IPS-18c (cell line): Measurements from ENCODE around the gene RCAN2.
"Not testable (repeated sequence)": the region's sequence is repeated elsewhere in the genome, so short reads cannot be mapped to it uniquely, and the experiment has no call there.

ENCODE experiments used
- H3K4me3 ChIP-seq: 2 replicates; pipeline ENCODE4 v1.7.0; 2013; ENCODE audit warnings: low read depth, mild to moderate bottlenecking, low read length, moderate library complexity; ENCODE audit not compliant: insufficient read depth
- H3K9me3 ChIP-seq: one replicate; pipeline ENCODE4 v1.6.1; 2013; ENCODE audit warnings: mild to moderate bottlenecking, low read length, moderate library complexity; ENCODE audit not compliant: control insufficient read depth, insufficient read depth

RCAN2 gene

DNA sequence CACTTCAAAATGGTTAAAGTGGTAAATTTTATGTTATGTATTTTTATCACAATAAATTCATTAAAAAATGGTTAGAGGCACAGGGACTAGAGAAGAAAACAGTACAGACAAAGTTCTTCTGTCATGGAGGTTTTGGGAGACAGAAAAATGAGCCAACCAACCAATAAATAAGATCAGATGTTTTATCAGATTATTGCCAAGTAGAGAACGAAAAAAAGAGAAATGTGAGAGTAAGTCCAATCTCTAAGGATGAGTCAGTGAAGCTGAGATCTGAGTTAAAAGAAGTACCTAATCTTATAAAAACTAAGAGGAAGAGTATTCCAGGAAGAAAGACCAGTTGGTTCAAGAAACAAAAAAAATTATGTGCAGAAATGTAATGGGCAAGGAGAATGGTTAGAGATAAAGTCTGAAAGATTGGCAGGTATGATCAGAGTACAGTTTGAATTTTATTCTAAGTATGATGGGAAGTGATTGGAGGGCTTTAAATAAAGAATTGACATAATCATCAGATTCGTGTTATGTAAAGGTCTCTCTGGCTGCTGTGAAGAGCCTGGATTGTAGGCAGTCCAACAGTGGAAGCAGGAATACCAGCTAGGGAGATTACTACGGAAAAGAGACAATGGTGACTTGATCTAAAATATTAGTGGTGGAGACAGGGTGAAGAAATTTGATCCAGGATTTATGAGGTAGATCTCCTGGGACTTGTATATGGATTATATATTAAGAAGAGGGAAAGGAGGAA is 79.6 kb downstream of the RCAN2 start:
- Histone ChIP-seq H3K9me3 (no peaks in the 10 kb centered on the region), H3K4me3 (no peak overlapping the region)

DNA sequence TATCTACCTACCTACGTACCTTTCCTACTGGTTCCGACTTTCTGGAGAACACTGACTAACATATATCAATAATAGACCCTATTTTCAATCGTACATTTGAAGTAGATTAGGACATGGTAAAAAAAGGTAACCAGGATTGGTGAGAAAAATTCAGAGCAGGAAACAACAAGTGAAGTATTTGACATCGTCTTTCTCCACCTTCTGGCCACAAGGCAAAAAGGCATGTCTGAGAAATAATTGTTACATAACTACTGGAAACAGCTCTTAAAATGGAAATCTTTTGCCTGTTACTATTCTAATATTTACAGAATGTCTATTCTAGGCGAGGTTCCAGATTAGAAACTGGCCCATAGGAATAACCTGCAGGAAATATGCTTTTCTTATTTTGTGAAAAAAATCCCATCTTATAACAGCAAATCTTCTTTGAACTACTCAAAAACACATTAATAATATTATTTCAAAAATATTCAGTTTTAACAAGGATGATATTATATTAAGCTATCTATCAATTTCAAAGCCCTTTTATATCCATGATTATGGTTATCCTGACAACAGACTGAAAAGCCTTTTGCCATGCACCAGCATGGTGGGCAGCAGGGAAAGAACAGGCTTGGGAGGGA is 80.8 kb downstream of the RCAN2 start:
- H3K4me3 ChIP-seq, result no peak overlapping the region
- H3K9me3 ChIP-seq, result no peaks in the 10 kb centered on the region

DNA sequence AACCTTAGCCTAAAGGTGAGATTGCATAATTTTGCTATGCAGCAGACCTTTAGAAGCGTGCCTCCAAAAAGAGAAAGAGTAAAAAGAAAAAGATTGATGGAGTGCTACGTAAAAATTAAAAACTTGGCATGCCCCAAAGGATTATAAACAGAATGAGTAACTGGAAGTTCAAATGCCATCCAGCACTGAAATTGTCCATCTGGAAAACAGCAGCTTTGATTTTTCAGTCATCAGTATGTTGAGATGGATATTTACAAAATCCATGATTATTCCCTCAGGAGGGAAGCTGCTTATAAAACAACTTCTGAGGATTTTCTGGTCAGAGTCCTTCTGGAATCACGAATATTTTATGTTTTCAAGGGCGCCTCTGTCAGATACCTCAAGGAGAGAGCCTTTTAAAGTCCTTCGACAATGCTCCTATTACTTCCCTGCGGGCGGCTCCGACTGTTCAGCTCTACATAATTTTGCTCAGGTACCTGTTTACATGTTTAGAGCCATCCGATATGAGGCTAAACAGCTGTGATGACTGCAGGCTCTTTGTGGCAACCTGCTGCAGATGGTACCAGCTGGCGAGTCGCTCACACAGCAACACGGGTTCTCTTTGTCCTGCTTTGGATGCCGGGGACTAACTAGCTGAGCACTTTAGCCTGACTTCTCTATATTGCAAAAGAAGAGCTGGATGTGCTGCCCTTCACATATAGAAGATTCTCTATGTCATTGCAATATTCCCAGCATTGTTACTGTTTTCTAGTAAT is 83.3 kb downstream of the RCAN2 start:
- H3K4me3 ChIP-seq, result no peak overlapping the region
- no peaks in the 10 kb centered on the region for H3K9me3 ChIP-seq

DNA sequence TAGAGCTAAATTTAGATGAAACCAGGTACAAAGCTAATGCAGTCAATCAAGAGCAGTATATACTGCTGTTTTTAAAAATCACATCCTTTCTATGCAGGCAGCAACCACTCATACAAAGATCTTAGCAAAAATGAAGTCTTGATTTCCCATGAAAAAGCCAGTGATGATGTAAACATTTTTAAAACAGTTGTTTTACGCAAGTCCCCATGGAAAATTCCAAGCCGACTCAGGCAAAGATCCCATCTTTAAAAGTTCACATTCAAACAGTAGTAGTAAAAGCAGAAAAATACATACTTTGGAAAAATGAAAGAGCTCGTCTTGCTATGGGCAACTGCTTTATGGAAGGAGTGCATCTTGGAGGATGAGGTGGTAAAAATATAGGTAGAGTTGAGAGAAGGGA is 84.0 kb downstream of the RCAN2 start:
- H3K4me3 ChIP-seq, result no peak overlapping the region
- H3K9me3 ChIP-seq, result no peaks in the 10 kb centered on the region

DNA sequence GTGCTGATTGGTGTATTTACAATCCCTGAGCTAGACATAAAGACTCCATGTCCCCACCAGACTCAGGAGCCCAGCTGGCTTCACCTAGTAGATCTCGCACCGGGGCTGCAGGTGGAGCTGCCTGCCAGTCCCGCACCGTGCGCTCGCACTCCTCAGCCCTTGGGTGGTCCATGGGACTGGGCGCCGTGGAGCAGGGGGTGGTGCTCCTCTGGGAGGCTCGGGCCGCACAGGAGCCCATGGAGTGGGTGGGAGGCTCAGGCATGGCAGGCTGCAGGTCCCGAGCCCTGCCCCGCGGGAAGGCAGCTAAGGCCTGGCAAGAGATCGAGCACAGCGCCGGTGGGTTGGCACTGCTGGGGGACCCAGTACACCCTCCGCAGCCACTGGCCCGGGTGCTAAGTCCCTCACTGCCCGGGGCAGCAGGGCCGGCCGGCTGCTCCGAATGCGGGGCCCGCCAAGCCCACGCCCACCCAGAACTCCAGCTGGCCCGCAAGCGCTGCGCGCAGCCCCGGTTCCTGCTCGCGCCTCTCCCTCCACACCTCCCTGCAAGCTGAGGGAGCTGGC is 85.5 kb downstream of the RCAN2 start:
- not testable (repeated sequence) for H3K4me3 ChIP-seq, H3K9me3 ChIP-seq

DNA sequence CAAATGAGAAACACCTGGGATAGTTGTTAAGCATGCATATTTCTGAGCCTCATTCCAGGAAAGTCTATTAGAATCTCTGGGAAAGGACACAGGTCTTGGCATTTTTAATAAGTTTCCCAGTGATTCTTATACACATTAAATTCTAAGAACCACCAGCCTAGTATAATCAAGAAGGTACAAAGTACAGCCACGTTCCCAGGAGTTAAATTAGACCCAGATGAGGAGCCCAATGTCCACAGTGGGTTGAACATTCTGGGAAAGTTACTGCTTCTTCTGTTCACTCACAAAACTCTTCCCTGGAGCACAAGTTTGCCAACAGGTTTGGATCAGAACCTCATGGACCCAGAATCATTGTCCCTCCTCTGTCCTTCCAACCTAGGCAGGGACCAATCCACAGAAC is 90.4 kb downstream of the RCAN2 start:
- no peak overlapping the region for H3K4me3 ChIP-seq

DNA sequence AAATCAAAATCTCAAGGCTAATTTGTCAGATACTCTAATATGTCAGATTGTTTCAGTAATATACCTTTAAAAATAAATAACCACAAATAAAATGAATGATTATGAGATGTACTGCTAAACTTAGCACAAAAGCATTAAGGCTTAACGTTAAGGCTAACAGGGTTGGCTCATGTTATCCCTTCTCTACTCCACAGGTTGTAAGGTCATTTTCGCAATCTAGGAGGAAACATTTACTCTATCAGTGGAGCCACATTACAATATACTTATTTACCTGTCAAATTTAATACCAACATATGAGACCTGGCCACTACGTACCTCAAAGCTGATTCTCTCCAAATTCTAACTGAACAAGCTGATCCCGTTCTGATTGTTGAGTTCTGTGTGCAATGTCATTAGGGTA is 95.7 kb downstream of the RCAN2 start:
- Histone ChIP-seq H3K9me3 (no peaks in the 10 kb centered on the region), H3K4me3 (no peak overlapping the region)

More for the DNA sequence above, 90.4 kb downstream of the RCAN2 start:
- no peaks in the 10 kb centered on the region for H3K9me3 ChIP-seq

DNA sequence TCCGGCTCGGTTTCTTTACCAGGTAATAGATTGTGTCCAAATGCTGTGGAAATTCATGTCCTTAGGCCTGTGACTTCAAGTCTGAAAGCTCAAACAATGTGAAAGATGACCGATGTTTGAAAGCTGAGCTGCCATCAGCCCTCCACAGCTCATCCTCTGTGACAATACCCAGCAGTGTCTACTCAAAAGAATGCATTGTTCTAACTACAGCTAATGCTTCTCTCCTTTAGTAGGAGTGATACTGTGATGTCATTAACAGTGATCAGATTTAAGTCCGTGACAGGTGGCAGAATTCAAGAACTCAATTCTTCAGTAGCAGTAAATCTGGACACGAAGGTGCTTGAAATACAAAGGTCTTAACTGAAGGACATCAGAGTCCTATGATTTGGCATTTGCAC is 97.3 kb downstream of the RCAN2 start:
- no peaks in the 10 kb centered on the region for H3K9me3 ChIP-seq
- H3K4me3 ChIP-seq, result no peak overlapping the region

DNA sequence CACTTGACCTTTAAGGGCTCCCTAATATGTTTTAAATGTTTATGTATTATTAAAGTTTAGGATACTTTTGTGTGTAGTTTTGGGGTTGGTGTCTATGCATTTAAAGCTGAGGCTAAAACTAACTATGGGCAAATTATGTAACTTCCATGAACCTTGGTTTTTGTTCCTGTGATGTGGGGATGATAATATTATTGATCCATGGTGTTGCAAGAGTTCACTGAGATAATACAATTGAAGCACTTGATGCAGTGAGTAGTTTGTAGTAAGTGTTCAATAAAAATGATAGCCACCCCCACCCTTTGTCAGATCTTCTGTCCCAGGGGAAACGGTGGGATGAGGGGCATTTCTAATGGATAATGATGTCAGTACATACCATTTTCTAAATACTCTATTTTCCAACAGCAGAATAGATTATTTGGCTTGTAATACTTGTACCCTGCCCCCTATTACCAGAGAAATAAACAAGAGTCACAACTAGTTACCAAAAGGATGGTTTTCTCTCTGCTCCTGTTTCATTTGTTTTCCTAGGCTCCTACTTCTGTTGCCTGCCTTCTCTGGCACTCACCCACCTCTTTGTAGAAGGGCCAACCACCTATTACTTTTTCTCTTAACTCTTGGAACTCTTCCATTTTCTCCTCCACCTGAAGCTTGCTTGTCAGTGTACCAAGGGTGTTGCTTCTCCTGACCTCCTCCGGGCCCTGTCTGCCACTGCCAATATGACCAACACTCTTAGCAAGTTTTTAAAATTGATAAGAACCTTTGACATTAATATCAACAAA is 97.9 kb downstream of the RCAN2 start:
- no peak overlapping the region for H3K4me3 ChIP-seq
- H3K9me3 ChIP-seq, result no peaks in the 10 kb centered on the region

DNA sequence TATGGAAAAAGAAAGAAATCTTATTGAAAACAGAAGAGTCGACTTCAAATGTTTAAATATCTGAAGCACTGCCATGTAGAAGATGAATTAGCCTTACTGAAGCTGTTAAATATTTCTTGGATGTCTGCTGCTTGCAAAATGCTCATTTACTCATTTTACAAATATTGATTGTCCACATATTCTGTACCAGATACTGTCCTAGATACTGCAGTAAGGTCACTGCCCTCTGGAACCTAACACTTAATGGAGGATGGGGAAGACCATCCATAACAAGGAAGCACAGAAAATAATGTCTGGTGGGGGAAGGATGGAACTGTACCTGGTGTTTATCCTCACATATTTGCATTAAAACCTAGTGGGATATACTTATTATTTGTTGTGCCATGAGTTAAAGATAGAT is 99.0 kb downstream of the RCAN2 start:
- no peak overlapping the region for H3K4me3 ChIP-seq
- H3K9me3 ChIP-seq, result no peaks in the 10 kb centered on the region

DNA sequence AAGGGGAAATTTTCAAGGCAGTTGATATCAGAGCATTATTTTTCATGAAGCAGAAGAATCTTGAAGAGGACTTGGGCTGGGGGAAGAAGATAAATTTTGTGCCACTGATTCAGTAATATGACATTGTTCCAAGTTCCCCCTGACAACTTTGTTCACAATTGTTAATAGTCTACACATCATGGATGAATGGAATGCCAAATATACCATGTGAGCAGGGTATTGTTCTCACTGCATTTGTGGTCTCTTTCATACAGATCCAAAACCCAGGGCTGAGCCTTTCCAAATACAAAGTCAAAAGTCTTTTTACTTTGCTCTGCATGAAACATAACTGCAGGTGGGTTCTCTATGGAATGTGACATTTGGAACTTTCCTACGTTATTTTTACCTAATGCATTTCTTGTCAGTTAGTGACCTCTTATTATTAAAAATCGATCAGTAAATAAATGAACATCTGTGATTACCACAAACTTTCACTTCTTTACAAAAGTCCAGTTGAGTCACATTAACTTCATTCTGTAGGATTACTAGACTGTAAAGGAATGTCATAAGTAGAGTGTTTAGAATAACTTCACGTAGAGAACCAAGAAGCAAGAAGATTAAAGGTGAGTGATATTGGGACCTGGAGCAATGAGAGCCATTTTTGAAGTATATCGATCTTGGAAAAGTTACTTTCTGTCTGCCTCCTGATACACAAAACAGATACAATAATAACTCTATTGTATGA is 100.9 kb downstream of the RCAN2 start:
- no peak overlapping the region for H3K4me3 ChIP-seq
- no peaks in the 10 kb centered on the region for H3K9me3 ChIP-seq

DNA sequence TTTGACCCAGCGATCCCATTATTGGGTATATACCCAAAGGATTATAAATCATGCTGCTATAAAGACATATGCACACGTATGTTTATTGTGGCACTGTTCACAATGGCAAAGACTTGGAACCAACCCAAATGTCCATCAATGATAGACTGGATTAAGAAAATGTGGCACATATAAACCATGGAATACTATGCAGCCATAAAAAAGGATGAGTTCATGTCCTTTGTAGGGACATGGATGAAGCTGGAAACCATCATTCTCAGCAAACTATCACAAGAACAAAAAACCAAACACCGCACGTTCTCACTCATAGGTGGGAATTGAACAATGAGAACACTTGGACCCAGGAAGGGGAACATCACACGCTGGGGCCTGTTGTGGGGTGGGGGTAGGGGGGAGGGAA is 103.5 kb downstream of the RCAN2 start:
- H3K4me3 ChIP-seq, H3K9me3 ChIP-seq: not testable (repeated sequence)

DNA sequence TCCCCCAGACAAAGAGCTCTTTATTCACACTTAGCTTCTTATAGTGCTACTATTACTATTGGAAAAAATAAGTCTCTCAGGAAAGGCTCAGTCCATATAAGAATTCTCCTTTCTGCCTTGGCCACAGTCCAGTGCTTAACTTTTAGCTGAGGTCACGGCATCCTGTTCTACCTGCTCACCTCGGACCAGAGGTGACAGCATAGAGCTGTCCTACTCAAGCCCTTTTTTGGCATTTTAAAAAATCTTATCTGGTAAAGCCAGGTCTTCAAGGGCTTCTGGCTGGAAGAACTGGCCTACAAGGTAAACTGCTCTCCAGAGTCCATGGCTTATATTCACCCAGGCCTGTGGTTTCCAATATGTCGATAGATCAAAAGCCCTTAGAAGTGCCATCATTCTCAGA is 109.7 kb downstream of the RCAN2 start:
- H3K4me3 ChIP-seq, result no peak overlapping the region

DNA sequence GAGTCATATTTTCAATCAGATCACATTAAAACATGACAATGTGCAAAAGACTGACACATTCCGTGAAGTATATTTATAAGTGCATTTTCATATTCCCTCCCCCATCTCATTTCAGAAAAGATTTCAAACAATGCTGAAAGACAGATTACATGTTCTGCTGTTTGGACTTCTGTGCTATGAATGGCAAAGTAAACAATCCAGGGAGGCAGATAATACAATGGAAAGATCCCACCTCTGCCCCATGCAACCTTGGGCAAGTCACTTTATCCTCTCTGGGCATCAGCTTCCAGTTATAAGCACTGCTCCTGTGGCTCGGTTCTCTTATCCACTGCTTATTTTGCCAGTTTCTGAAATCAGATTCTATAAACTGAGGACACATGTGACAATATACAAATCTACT is 110.2 kb downstream of the RCAN2 start:
- no peaks in the 10 kb centered on the region for H3K9me3 ChIP-seq
- no peak overlapping the region for H3K4me3 ChIP-seq

More for the DNA sequence above, 109.7 kb downstream of the RCAN2 start:
- H3K9me3 ChIP-seq, result no peaks in the 10 kb centered on the region

DNA sequence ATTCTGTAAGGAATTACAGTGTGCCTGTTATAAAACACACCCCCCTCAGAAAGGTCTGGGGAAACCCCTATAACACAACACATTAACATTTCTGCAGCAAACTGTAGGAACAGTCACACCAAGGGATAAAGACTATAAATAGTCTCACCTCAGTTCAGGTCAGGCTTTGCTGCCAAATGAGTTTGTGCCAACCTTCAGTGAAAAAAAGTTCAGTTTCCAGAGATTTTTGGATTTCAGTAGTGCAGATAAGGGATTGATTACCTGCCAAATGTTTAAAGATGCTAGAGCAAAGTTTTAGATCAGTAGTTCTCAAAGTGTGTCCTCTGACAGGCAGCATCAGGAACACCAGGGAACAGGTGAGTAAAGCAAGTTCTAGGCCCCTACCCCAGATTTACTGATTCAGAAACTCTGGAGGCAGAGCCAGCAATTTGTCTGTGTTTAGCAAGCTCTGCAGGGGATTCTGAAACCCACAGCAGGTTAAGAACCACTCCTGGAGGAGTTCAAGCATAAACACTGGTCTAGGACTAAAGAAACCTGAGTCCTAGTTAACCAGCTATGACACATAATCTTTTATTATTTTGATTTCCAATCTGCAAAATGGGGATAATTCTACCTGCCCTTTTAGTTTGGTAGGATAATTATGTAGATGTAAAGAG is 111.0 kb downstream of the RCAN2 start:
- Histone ChIP-seq H3K4me3 (no peak overlapping the region), H3K9me3 (no peaks in the 10 kb centered on the region)

DNA sequence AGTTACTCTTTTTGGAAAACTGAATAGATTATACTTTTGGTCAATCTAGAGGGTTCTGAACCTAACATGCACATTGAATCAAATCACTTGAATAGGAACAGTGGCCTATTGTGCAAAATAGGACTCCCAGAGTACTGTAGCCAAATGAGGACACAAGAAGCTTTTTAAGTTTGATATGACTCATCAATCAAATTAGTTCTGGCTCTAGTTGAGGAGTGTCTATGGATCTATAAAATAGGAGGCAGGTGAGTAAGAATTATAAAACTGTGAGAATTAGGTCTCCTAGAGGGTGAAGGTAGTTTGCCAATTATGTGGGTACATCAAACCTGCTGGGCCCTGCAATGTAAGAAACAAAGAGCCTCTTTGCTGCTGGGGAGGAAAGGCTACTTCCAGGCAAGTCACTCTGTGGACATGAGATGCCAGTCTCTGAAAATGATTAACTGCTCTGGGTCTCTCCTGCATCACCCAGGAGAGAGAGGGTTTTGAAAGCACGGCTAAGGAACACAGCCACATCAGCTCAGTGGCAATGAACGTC is 112.3 kb downstream of the RCAN2 start:
- no peak overlapping the region for H3K4me3 ChIP-seq
- no peaks in the 10 kb centered on the region for H3K9me3 ChIP-seq
